ENCODE results near the gene ZNF483.
"Not testable (repeated sequence)": the region's sequence is repeated elsewhere in the genome, so short reads cannot be mapped to it uniquely, and the experiment has no call there.

The ZNF483 gene

GRCh38 chr9:111610845-111611244, 85.9 kb downstream of the ZNF483 start:
- no peak for DNase-seq (ENCODE audit: low spot score)

- DNase-seq (ENCODE audit: low spot score): no peak
These were observed 88.6 kb downstream of the ZNF483 start for GRCh38 chr9:111613436-111614040.

DNA sequence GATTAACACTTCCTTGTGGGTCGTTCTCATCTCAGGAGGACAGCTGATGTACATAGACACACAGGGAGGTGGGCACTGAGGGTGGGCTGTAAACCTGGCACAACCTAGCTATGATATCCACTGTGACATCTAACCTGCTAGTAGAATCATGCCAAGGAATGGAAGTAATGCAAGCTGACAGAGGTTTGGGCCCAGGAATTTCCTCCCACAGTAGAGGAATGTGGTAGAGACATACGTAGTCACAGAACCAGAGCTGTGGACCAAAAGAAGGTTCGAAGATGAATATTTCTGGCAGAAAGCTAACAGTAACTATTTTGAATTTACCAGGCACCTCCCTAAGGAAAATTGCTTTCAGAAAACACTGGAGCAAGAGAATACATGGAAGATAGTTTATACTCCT, 90.9 kb downstream of the ZNF483 start:
- no peak for DNase-seq (ENCODE audit: low spot score)

GRCh38 chr9:111617349-111617748, 92.4 kb downstream of the ZNF483 start:
- not testable (repeated sequence) for DNase-seq (ENCODE audit: low spot score)

DNA sequence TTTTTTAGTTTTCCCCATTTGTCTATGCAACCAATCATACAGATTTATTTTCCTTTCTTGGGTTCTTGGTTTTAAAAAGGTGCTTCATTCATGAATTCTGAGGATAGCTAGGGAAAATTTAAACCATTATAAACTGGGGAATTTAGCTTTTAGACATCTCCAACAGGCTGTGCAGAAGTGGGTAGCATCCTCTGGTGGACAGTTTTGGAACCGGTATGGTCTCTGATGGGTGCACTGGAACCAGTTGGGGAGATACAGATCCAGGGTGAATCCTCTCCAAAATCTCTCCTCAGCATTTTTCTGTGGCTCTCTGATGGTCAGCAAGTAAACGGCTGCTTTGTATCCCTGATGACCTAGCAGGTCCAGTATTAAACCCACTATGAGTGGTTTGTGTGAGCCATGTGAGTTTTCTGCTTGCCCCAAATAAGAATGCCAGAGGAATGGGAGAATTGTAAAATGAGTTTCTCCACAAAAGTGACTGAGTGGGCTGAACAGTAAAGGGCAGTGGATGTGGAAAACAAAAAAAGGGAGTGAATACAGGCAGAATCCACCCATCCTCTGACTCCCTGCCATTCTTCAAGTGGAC, 97.0 kb downstream of the ZNF483 start:
- peak; percentile 54 for DNase-seq (ENCODE audit: low spot score)

- DNase-seq (ENCODE audit: low spot score): peak; percentile 59
These were observed 97.6 kb downstream of the ZNF483 start for GRCh38 chr9:111622626-111623025.

Data from COLO829 (cell line).